Measurements from ENCODE around the gene SMARCC2.

Gene SMARCC2

GRCh38 chr12:56152756-56153677 is 36.3 kb downstream of the SMARCC2 start:
- H3K4me3 ChIP-seq (ENCODE audit: low read depth, low read length), result peak overlapping the region; percentile 85
- TF ChIP-seq CTCF (IDR thresholded peaks at IDR 0.05; ENCODE audit: insufficient read depth, low read depth, low read length, missing control alignments), result no peak
- no peak for DNase-seq (ENCODE audit: low read depth)

GRCh38 chr12:56152132-56152755 is 37.0 kb downstream of the SMARCC2 start, which contains the start of gene MYL6B:
Gene MYL6B (plus strand): TSS chr12:56152587. CDS start chr12:56153919, 1,332 bp downstream.
- DNase-seq (ENCODE audit: low read depth), result peak; percentile 95
- no peak for TF ChIP-seq CTCF (IDR thresholded peaks at IDR 0.05; ENCODE audit: insufficient read depth, low read depth, low read length, missing control alignments)
- peak within 1 kb of the TSS; percentile 85 for H3K4me3 ChIP-seq (ENCODE audit: low read depth, low read length)

DNA sequence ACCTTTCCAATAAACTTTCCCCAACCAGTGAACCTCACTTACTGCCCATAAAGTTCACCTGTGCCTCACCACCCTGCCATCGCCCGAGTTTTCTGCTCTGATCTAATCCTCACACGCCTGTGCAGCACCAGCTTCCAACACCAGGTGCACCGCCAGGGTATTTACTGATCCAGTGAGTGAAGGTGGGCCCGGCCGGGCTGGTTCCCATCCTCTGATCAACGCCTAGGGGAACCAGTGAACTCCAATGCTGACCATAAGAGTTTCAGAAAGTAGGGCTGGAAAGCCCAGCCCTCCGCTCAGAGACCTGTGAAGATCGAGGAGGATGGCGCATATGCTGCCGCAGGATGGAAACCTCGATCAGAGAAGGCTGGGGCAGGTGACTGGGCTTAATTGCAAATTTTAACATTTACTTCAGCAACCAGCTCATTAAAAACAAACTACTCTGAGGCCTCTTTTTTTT is 37.6 kb downstream of the SMARCC2 start:
- TF ChIP-seq CTCF (IDR thresholded peaks at IDR 0.05; ENCODE audit: insufficient read depth, low read depth, low read length, missing control alignments), result peak; percentile 57
- peak; percentile 85 for DNase-seq (ENCODE audit: low read depth)
- H3K4me3 ChIP-seq (ENCODE audit: low read depth, low read length), result peak overlapping the region; percentile 85

DNA sequence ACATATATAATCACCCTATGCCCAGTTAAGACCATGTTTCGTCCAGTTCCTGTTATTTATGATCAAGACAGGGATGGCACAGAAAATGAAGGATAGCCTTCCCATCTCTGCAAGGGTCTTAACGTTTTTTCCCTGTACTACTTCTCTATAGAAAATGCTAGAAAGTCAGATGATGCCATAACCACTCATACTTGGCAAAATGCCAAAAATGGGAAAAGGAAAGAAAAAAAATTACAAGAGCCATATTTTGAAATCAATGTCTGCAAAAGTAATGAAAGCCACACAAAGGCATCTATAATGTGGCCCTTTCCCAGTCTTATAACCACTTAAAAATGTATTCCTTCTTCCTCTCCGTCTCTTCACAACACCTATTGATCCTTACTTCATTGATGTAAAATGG is 38.7 kb downstream of the SMARCC2 start:
- no peak for DNase-seq (ENCODE audit: low read depth)
- no peak for TF ChIP-seq CTCF (IDR thresholded peaks at IDR 0.05; ENCODE audit: insufficient read depth, low read depth, low read length, missing control alignments)
- no peak overlapping the region for H3K4me3 ChIP-seq (ENCODE audit: low read depth, low read length)

GRCh38 chr12:56146492-56147460 is 42.5 kb downstream of the SMARCC2 start:
- TF ChIP-seq CTCF (IDR thresholded peaks at IDR 0.05; ENCODE audit: insufficient read depth, low read depth, low read length, missing control alignments), result no peak
- no peak for DNase-seq (ENCODE audit: low read depth)
- no peak overlapping the region for H3K4me3 ChIP-seq (ENCODE audit: low read depth, low read length)

GRCh38 chr12:56145217-56145616 is 44.1 kb downstream of the SMARCC2 start:
- no peak for TF ChIP-seq CTCF (IDR thresholded peaks at IDR 0.05; ENCODE audit: insufficient read depth, low read depth, low read length, missing control alignments)
- H3K4me3 ChIP-seq (ENCODE audit: low read depth, low read length), result no peak overlapping the region
- no peak for DNase-seq (ENCODE audit: low read depth)
